Pulmonary artery endothelial cell (primary cell): ENCODE measurements around the gene LINGO1. TPM values are rescaled to one million over a fixed set of nuclear protein-coding genes. Genes with fewer than 3 reads are reported as not detected.

ENCODE experiments used
- DNase-seq: peaks from one replicate; pipeline ENCODE4 v3.0.0-alpha.2; 2011; ENCODE audit warnings: low read depth, low spot score
- total RNA-seq: library from RNA; depleted of rRNA; stranded (reverse); fragments of >200 nt; gene quantifications from 2 replicates; pipeline ENCODE4 v1.2.3, GENCODE V29; 2014

Gene LINGO1
- total RNA-seq, 1 donor from 2014 or later: not detected

GRCh38 chr15:77633134-77633912 is 611 bp upstream of the LINGO1 start:
- DNase-seq: peak; percentile 40

DNA sequence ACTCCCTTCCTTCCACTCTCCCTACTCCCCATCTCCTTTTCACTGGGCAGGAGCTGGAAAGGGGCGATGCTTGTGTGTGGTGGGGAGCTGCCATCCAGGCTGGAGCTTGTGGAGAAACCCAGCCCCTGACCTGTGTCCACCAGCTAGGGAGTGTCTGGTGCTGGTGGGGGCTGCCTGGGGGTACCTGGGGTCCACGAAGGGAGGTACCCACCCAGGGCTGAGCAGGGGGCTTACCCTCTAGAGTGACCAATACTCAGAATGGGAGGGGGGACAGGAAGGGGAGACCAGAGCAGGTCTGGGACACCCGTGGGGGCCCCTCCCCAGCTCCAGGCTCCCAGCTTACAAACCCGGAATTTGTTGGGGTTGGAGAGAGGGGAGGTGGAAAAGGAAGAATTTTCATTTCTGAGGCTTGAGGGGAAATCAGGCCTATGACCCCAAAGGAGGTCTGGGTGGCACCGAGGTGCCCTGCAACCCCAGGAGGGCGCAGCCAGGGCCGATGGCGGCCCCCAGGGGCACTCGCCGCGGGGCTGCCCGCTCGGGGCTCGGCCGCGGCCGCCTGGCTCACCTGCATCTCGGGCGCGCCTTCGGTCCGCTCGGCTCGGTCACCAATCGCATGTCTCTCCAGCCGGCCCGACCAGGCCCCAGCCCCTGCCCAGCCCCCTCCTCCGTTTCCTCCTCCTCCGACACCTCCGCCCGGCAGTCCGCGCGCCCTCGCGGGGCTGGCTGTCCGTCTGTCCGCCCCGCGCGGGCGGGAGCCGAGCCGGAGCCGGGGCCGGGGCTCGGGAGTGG is 773 bp downstream of the LINGO1 start:
- DNase-seq: no peak

GRCh38 chr15:77630956-77631744 is 1.6 kb downstream of the LINGO1 start:
- no peak for DNase-seq

GRCh38 chr15:77630056-77630455 is 2.7 kb downstream of the LINGO1 start:
- DNase-seq: no peak

- DNase-seq: no peak
Measured at GRCh38 chr15:77629070-77630030, 3.4 kb downstream of the LINGO1 start.

DNA sequence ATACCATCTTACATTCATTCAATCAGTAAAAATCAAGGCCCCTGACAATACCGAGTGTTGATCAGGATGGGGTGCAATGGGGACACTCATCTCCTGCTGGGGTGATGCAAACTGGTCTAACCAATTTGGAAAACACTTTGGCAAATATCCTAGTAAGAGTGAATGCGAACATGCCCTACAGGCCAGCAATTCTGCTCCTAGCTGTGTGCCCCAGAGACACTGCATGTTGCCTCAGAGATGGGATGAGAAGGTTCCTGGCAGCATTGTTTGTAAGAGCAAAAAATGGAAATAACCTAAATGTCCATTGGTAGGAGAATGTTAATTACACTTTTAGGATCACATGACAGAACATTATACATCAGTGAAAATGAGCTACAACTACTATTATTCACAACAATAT is 4.7 kb downstream of the LINGO1 start:
- DNase-seq: no peak

DNA sequence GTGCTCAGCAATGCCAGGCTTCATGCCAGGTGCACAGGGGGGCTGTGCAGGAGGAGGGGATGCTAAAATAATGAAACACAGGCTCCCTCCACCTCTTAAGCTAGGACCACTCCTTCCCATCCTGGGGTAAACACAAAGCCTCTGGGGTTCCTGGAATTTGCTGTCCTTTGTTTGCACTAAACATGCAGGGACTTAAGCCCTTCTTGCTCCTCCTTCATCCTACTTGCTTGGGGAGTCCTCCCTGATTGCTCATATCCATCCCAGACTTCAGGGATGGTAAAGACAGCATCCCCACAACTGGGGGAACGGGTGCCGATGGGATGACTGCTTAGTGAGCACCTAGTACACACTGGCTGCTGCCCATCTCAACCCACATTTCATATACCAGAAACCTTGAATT is 5.1 kb downstream of the LINGO1 start:
- no peak for DNase-seq

DNA sequence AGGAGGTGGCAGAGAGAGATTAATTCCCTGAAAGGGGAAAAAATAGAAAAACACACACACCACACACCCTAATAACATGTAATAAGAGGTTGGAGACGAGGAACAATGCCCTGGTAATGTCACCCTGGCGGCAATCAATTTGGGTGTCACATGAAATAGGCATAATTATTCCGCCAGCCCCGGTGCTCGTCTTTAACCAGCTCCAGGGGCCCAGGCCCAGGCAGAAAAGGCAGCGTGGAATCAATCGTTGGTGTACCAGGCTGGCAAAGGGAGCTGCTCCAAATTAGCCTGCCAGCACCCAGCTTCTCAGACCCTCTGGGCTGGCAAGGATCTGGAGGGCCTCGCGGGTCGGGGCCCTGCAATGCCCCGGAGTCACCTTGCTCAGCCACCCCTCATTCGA is 5.6 kb downstream of the LINGO1 start:
- no peak for DNase-seq

DNA sequence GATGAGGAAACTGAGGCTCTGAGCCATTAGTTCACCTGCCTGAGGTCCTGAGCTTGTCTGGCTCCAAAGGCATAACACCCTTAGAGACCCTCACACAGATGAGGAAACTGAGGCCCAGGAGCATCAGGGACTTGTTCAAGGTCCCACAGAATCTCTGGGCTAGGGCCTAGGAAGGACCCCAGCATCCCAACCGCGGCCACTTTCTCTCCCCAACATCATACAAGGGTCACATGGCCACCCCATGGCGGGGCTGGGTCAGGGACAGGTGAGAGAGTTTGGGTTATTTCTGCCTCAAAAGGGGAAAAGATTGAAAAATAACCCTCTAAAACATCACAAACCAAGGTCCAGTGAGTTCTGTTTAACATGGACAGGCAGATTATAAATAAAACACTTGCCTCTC is 6.7 kb downstream of the LINGO1 start:
- no peak for DNase-seq

DNA sequence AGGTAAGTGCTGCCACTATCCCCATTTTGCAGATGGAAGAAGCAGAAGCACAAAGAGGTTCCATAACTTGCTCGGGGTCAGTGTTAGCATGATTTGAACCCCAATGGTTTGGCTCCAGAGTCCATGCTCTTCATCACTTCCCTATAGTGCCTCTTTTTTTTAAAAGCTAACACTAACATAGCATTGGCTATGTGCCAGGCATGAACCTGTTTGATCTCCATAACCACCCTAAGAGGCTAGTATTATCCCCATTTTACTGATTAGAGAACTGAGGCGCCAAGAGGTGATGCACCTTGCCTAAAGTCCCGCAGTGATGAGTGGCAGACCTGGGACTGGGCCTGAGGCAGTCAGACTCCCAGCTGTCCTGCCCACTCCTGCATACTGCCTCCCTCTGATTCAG is 7.3 kb downstream of the LINGO1 start:
- no peak for DNase-seq

DNA sequence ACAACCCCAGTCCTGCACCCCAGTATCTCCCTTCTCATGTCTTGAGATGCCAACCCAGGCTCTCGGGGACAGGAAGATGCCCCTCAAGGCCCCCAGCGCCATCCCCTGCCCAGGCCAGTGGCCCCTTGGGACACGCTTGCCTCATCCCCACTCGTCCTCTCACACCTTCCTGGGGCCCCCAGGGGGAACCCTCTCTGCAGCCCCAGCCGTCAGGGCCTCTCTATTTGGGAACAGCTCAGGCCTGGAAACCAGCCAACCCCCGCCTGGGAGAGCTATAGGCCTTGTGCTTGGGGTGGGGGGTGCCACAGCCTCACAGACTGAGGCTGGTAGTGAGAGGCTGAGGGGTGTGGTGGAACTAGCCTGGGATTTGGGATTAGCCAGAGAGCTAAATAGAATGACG is 7.8 kb downstream of the LINGO1 start:
- no peak for DNase-seq

DNA sequence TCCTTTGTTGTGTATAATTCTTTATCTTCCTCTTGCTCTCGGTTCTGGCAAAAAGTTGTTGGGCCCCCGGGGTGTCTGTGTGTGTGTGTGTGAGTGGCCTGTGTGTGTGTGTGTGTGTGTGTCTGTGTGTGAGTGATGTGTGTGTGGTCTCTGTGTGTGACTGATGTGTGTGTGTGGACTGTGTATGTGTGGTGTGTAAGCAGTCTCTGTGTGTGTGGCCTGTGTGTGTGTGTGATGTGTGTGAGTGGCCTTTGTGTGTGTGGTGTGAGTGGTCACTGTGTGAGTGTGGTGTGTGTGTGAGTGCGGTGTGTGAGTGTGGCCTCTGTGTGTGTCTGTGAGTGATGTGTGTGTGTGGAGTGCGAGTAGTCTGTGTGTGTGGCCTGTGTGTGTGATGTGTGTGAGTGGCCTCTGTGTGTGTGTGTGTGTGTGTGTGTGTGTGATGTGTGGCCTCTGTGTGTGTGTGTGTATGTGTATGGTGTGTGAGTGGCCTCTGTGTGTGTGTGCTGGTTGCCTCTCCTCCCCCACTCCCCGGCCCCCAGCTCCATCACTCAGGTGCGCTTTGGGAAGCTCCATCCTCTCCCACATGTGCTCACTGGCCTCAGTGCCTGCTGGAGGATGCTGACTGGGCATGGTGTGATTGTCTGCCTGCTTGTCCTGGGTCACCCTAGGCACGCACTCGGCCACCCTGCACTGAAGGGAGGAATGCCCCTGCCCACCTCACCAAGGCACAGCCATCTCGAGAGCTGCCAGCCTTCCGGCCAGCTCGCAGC is 8.8 kb downstream of the LINGO1 start:
- no peak for DNase-seq

GRCh38 chr15:77622934-77623754 is 9.6 kb downstream of the LINGO1 start:
- no peak for DNase-seq

- no peak for DNase-seq
Measured at GRCh38 chr15:77622209-77622933, 10.3 kb downstream of the LINGO1 start.

DNA sequence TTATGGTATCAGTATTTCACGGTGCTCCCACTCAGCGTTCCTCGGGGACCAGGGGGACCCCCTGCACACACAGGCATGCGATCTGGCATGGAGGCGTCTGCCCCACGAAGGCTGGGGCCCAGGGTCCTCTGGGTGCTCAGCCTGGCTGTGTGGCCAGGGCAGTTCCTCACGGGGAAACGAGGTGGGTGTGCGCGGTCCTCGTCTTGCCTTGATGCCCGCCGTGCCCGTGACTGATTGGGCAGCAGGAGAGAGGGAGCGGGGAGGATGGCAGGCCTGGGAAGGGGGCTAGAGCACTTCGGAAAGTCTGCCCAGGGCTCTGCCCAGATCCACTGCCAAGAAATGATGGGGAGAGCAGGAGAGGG is 10.9 kb downstream of the LINGO1 start:
- no peak for DNase-seq

DNA sequence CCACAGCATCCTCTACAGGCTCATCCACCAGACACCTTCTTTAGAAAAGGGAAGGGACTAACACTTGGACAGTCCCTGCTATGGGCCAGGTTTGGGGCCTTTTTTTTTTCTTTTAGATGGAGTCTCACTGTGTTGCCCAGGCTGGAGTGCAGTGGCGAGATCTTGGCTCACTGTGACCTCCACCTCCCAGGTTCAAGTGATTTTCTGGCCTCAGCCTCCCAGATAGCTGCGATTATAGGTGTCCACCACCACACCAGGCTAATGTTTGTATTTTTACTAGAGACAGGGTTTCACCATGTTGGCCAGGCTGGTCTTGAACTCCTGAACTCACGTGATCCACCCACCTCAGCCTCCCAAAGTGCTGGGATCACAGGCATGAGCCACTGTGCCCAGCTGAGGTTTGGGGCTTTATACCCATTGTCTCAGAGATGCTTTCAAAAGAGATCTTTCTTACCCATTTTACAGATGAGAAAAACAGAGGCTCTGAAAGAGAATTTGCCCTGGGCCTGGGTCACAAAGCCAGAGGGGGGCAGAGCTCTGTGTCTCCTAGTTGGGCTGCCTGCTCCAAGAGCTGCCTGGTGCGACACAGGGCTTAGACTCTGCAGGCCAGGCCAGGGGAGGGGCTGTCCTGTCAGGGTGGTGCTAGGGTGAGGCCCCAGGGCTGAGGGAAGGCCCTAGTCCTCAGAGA is 11.6 kb downstream of the LINGO1 start:
- no peak for DNase-seq

DNA sequence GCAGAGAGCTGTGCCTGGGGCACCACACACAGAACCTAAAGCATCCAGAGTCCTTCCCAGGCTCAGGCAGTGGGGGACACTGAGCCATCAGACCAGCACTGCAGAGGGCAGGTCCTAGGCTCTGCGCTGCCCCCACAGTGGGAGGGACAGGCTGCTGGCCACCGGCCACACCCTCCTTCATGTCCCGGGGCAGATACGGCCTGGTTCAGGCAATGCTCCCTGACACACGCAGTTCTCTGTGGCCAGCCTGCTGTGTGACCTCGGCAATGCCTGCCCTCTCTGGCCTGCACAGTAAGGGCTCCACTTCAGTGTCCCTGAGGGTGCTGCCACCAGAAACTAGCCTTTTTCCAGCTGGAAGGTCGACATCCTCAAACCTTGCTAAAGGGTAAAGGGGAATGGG is 12.4 kb downstream of the LINGO1 start:
- no peak for DNase-seq

GRCh38 chr15:77619883-77620282 is 12.8 kb downstream of the LINGO1 start:
- no peak for DNase-seq
